Tibial artery (tissue), 4 donors: ENCODE results near the gene ZNRF3.
"Not testable (repeated sequence)": the region's sequence is repeated elsewhere in the genome, so short reads cannot be mapped to it uniquely, and the experiment has no call there.

Experiments used
- DNase-seq, 2 donors: peaks; one replicate each; pipeline ENCODE4 v3.0.0-alpha.2; 2019
- H3K27ac ChIP-seq, 2 donors: fragments of 200-600 bp; sonication (generic) in 1 of 2; 1 replicate in 1 of 2; 2 replicates in 1 of 2; pipeline ENCODE4 v1.5.1; 2018 to 2019; ENCODE audit warnings: mild to moderate bottlenecking in 1 of 2
- H3K27me3 ChIP-seq, 2 donors: fragments of 200-600 bp; sonication (generic) in 1 of 2; one replicate each; pipeline versions ENCODE4 v1.5.1 to v1.6.0; 2016 to 2019
- H3K36me3 ChIP-seq, 3 donors: fragments of 200-600 bp; sonication (generic) in 2 of 3; one replicate each; pipeline ENCODE4 v1.5.1; 2016 to 2019; ENCODE audit warnings: mild to moderate bottlenecking in 2 of 3
- H3K4me1 ChIP-seq, 4 donors: fragments of 200-600 bp; sonication (generic) in 2 of 4; 1 replicate in 3 of 4; 2 replicates in 1 of 4; pipeline ENCODE4 v1.5.1; 2016 to 2019
- H3K4me3 ChIP-seq, 2 donors: fragments of 200-600 bp; sonication (generic) in 1 of 2; 1 replicate in 1 of 2; 2 replicates in 1 of 2; pipeline ENCODE4 v1.5.1; 2018 to 2019; ENCODE audit warnings: mild to moderate bottlenecking in 2 of 2
- H3K9me3 ChIP-seq, 3 donors: fragments of 200-600 bp; sonication (generic) in 1 of 3; one replicate each; pipeline ENCODE4 v1.5.1; 2016 to 2019
- intact Hi-C: fragments of 100-400 bp; cut with DNase I; formaldehyde crosslinking; loops from one replicate; pipeline ENCODE4 v1.15.0; 2023; ENCODE audit warnings: low total_unique reads
- TF ChIP-seq, protein P1 (sequence below), 2 experiments: fragments of 200-600 bp in 1 of 2; fragments of 450-650 bp in 1 of 2; IDR thresholded peaks; one replicate each; pipeline ENCODE4 v1.5.1; 2017 to 2019; ENCODE audit warnings: antibody characterized with exemption in 2 of 2, mild to moderate bottlenecking in 1 of 2, moderate library complexity in 1 of 2

Gene ZNRF3

DNA sequence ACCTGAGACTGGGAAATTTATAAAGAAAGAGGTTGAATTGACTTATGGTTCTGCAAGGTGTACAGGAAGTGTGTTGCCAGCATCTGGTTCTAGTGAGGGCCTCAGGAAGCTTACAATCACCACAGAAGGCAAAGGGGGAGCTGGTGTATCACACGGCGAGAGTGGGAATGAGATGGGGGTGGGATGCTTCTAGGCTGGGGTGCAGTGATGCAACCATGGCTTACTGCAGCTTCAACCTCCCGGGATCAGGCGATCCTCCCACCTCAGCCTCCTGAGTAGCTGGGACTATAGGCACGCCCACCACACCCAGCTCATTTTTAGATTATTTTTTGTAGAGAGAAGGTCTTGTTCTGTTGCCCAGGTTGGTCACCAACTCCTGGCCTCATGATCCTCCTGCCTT is 117.3 kb downstream of the ZNRF3 start:
- no peak overlapping the region for H3K4me3 ChIP-seq
- peaks cover 0 to 31% (median 5%) of the 10 kb centered on the region in 4 donors for H3K4me1 ChIP-seq
- no peaks in the 10 kb centered on the region for H3K27me3 ChIP-seq
- TF ChIP-seq, protein P1, sequence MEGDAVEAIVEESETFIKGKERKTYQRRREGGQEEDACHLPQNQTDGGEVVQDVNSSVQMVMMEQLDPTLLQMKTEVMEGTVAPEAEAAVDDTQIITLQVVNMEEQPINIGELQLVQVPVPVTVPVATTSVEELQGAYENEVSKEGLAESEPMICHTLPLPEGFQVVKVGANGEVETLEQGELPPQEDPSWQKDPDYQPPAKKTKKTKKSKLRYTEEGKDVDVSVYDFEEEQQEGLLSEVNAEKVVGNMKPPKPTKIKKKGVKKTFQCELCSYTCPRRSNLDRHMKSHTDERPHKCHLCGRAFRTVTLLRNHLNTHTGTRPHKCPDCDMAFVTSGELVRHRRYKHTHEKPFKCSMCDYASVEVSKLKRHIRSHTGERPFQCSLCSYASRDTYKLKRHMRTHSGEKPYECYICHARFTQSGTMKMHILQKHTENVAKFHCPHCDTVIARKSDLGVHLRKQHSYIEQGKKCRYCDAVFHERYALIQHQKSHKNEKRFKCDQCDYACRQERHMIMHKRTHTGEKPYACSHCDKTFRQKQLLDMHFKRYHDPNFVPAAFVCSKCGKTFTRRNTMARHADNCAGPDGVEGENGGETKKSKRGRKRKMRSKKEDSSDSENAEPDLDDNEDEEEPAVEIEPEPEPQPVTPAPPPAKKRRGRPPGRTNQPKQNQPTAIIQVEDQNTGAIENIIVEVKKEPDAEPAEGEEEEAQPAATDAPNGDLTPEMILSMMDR (IDR thresholded peaks at IDR 0.05): no peak
- no peak overlapping the region for H3K27ac ChIP-seq
- no peaks in the 10 kb centered on the region for H3K9me3 ChIP-seq
- DNase-seq: no peak
- H3K36me3 ChIP-seq: no peaks in the 10 kb centered on the region
- intact Hi-C loops: no loop called here

DNA sequence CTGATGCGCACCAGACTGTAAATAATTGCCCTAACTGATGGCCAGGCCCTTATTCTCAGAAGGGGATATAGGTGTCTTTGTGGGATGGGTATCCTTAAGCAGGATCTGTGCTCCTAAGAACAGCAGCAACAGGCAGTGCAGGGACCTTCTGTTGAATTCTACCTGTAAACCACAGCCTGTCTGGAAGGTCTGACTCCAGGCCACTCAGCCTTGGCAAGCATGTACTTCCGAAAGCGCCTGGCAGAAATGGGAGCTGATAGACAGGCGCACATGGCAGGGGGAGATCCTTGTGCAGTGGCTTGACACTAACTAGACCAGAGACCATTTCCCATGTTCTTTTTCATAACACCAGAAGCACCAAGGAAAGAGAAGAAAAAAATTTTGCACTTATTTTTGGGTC is 119.2 kb downstream of the ZNRF3 start:
- no peak for DNase-seq
- intact Hi-C loops: no loop called here

DNA sequence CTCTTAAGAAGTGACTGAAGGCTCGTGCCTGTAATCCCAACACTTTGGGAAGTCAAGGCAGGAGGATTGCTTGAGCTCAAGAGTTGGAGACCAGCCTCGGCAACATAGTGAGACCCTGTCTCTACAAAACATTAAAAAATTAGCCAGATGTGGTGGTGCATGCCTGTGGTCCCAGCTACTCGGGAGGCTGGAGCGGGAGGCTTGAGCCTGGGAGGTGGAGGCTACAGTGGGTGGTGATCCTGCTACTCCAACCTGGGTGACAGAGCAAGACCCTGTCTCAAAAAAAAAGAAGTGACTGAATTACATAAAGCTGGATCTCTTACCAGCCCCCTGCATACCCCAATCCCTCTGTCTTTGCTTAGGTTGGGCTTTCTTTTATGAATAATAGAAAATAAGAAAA is 120.2 kb downstream of the ZNRF3 start:
- H3K27ac ChIP-seq: no peak overlapping the region
- TF ChIP-seq, protein P1 (IDR thresholded peaks at IDR 0.05): no peak
- peaks cover 0 to 36% (median 5%) of the 10 kb centered on the region in 4 donors for H3K4me1 ChIP-seq
- no peaks in the 10 kb centered on the region for H3K9me3 ChIP-seq
- intact Hi-C loops: no loop called here
- DNase-seq: no peak
- H3K27me3 ChIP-seq: no peaks in the 10 kb centered on the region
- H3K4me3 ChIP-seq: no peak overlapping the region
- H3K36me3 ChIP-seq: no peaks in the 10 kb centered on the region

More for the DNA sequence above, 119.2 kb downstream of the ZNRF3 start:
- Histone ChIP-seq H3K27ac (no peak overlapping the region), H3K4me1 (peaks cover 0 to 31% (median 5%) of the 10 kb centered on the region in 4 donors), H3K36me3 (no peaks in the 10 kb centered on the region), H3K9me3 (no peaks in the 10 kb centered on the region), H3K27me3 (no peaks in the 10 kb centered on the region), H3K4me3 (no peak overlapping the region)
- TF ChIP-seq, protein P1 (IDR thresholded peaks at IDR 0.05): no peak

DNA sequence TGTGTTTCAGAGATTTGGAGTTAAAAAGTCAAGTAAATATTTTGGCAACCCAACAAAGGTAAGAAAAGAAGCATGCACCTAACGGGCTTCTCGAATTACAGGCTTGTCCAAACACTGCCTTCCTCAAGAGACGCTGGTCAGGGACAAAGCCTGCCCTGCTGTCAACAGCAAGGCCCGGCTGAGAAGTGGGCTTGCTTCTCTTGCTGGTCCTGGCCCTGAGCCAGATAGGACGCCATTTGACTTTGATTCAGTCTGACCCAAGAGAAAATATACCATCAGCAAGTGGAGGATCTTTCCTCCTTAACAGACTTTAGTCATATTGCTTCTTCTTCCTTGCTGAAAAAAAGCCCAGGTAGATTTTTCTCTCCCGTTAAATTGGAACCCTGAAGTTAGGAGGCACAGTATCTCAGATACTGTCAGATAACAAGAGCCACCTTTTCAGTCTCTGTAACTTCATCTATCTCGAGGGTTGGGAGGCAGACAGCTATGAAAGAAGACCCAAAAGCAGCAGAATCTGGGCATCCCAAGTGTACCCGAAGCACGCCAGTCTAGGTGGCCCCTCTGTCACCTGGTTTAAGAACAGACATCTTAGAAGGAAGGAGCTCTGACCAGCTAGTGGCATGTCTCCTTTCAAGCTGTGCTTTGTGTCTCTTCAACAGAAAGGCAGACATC is 120.7 kb downstream of the ZNRF3 start:
- intact Hi-C loops: no loop called here
- Histone ChIP-seq H3K36me3 (no peaks in the 10 kb centered on the region), H3K27ac (no peak overlapping the region), H3K27me3 (no peaks in the 10 kb centered on the region), H3K9me3 (no peaks in the 10 kb centered on the region), H3K4me1 (peaks cover 0 to 38% (median 11%) of the 10 kb centered on the region in 4 donors), H3K4me3 (no peak overlapping the region)
- TF ChIP-seq, protein P1 (IDR thresholded peaks at IDR 0.05): no peak
- DNase-seq: no peak

DNA sequence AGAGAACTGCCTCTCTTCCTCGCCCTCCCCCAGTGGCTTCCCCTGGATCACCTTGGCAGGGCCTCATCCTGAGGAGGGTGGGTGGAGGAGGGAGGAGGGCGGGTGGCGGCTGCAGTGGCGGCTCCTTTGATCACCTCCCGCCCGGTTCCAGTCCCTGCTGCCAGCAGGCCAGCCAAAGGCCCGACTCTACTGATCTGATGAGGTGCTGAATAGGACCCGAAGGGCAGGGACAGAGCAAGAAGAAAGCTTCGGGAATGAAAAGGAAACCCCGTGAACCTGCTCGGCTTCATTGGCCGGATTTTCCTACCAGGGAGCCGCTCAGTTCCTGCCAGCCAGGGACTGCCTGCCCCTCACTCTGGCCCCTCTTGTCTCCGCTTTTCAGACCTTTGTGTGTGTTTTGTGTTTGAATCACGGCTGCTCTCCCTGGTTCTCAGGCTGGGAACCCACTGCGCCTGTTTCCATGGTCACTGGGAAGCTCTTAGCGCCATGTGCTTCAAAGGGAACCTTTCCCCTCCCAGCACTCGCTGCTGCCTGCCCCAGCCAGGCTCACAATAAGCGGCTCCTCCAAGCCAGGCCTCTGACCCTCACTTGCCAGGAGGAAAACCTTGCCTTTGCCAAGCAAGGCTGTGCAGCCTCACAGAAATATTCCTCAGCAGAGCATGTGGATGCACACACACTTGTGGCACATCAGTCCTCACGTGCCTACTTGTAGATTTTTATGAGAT is 121.4 kb downstream of the ZNRF3 start:
- H3K9me3 ChIP-seq: no peaks in the 10 kb centered on the region
- H3K27ac ChIP-seq: no peak overlapping the region
- DNase-seq: no peak
- H3K36me3 ChIP-seq: no peaks in the 10 kb centered on the region
- H3K27me3 ChIP-seq: no peaks in the 10 kb centered on the region
- H3K4me1 ChIP-seq: peaks cover 0 to 38% (median 14%) of the 10 kb centered on the region in 4 donors
- intact Hi-C loops: no loop called here
- TF ChIP-seq, protein P1 (IDR thresholded peaks at IDR 0.05): no peak
- no peak overlapping the region for H3K4me3 ChIP-seq

DNA sequence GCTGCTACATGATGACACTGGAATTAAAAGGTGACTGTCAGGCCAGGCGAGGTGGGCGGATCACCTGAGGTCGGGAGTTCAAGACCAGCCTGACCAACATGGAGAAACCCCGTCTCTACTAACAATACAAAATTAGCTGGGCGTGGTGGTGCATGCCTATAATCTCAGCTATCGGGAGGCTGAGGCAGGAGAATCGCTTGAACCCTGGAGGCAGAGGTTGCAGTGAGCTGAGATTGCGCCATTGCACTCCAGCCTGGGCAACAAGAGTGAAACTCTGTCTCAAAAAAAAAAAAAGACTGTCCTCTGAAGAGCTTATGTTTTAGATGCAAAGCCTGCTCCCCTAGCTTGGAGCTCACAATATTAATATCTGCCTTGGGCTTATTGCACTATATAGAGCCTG is 122.4 kb downstream of the ZNRF3 start:
- H3K4me3 ChIP-seq, H3K9me3 ChIP-seq, intact Hi-C loops, DNase-seq, H3K27ac ChIP-seq, H3K36me3 ChIP-seq, H3K27me3 ChIP-seq: not testable (repeated sequence)
- peaks cover 0 to 38% (median 12%) of the 10 kb centered on the region in 4 donors for H3K4me1 ChIP-seq
